SK-N-MC (cell line): ENCODE results near the gene ACTL7B.

ENCODE experiments used
- DNase-seq: peaks from one replicate; pipeline ENCODE4 v3.0.0-alpha.2; 2011; ENCODE audit warnings: low read depth, low spot score
- H3K27ac ChIP-seq: fragments of 200-600 bp; sonication (generic); 2 replicates; pipeline ENCODE4 v1.5.1; 2016; ENCODE audit warnings: mixed run types
- H3K36me3 ChIP-seq: fragments of 200-600 bp; sonication (generic); 2 replicates; pipeline ENCODE4 v1.6.1; 2017; ENCODE audit warnings: antibody characterized with exemption, low read length, mixed read lengths; ENCODE audit not compliant: insufficient read depth
- H3K4me3 ChIP-seq: fragments of 200-600 bp; sonication (generic); 2 replicates; pipeline ENCODE4 v1.5.1; 2016
- H3K9ac ChIP-seq: fragments of 200-600 bp; sonication (generic); 2 replicates; pipeline ENCODE4 v1.8.0; 2017; ENCODE audit warnings: mixed run types, mixed read lengths; ENCODE audit not compliant: insufficient read length
- H3K9me3 ChIP-seq: fragments of 200-600 bp; sonication (generic); 2 replicates; pipeline ENCODE4 v1.6.1; 2017; ENCODE audit warnings: low read depth, mild to moderate bottlenecking, antibody characterized with exemption, low read length, moderate library complexity, mixed read lengths
- EZH2 ChIP-seq: fragments of 200-600 bp; sonication (generic); IDR thresholded peaks from one replicate; pipeline ENCODE4 v1.6.1; 2017; ENCODE audit warnings: antibody characterized with exemption
- FOXP2 ChIP-seq: optimal IDR thresholded peaks from 2 replicates; pipeline ENCODE3; 2011; ENCODE audit warnings: mild to moderate bottlenecking, moderate library complexity; ENCODE audit not compliant: insufficient read depth; ENCODE audit errors: extremely low read length, control extremely low read depth
- POLR2AphosphoS5 ChIP-seq: IDR thresholded peaks from 2 replicates; pipeline ENCODE4 v1.6.1; 2012; ENCODE audit warnings: mild to moderate bottlenecking, low read depth, low read length, borderline replicate concordance

Gene ACTL7B

GRCh38 chr9:108834959-108835665 is 20.7 kb downstream of the ACTL7B start:
- Histone ChIP-seq H3K4me3 (no peak overlapping the region), H3K9ac (no peak overlapping the region), H3K9me3 (no peaks in the 10 kb centered on the region), H3K36me3 (no peaks in the 10 kb centered on the region), H3K27ac (no peak overlapping the region)
- DNase-seq, result no peak
- TF ChIP-seq POLR2AphosphoS5 (no peak), EZH2 (no peak)

DNA sequence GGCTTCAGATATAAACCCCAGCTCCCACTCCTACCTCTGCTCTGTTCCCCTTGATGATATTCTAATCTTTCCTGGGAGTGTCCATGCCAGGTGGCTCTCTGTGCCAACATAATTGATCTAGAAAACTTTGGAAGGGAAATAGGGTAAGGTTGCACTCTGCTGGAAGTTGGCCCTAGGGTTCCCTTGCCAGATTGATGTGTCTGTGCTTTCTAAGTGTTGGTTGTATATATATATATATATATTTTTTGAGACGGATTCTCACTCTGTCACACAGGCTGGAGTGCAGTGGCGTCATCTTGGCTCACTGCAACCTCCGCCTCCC is 23.6 kb downstream of the ACTL7B start:
- H3K36me3 ChIP-seq, result no peaks in the 10 kb centered on the region
- H3K27ac ChIP-seq, result no peak overlapping the region
- no peaks in the 10 kb centered on the region for H3K9me3 ChIP-seq
- no peak overlapping the region for H3K4me3 ChIP-seq
- TF ChIP-seq POLR2AphosphoS5 (no peak), FOXP2 (no peak), EZH2 (no peak)
- H3K9ac ChIP-seq, result no peak overlapping the region
- no peak for DNase-seq

DNA sequence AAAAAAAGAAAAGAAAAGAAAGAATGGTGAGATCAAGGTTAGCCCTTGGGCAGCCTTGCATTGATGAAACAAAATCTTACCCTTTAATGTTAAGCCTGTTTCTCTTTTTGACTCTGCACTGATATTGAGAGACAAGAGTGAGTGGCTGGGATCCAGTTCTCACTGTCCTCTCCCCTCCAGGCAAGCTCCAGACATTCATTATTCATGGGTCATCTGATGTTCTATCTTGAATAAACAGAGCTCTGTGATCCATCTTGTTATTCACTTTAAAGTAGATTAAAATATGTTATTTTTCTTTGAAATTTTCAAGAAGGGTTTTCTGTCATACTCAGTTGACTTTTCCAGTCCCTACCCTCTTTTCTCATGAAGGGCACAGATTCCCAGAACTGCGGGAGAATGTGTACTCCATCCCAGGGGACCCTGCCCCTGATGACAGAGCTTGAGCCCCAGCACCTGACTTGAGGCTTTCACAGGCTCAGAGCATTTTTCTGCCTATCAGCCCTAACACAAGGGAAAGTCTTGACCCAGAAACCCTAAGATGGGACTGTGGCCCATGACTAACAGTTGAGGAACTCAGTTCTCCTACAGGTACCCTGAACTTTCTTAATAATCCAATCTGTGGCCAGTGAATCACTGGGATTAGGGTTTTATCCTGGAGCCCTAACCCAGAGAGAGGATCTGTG is 24.1 kb downstream of the ACTL7B start:
- H3K36me3 ChIP-seq, result no peaks in the 10 kb centered on the region
- H3K4me3 ChIP-seq, result no peak overlapping the region
- no peaks in the 10 kb centered on the region for H3K9me3 ChIP-seq
- TF ChIP-seq POLR2AphosphoS5 (no peak), EZH2 (no peak)
- no peak overlapping the region for H3K27ac ChIP-seq
- H3K9ac ChIP-seq, result no peak overlapping the region
- DNase-seq, result no peak

GRCh38 chr9:108830272-108830671 is 25.5 kb downstream of the ACTL7B start:
- no peak overlapping the region for H3K4me3 ChIP-seq
- no peak overlapping the region for H3K9ac ChIP-seq
- no peak for DNase-seq
- no peaks in the 10 kb centered on the region for H3K9me3 ChIP-seq
- no peak for TF ChIP-seq POLR2AphosphoS5
- H3K27ac ChIP-seq, result no peak overlapping the region
- H3K36me3 ChIP-seq, result no peaks in the 10 kb centered on the region

- Histone ChIP-seq H3K9me3 (no peaks in the 10 kb centered on the region), H3K9ac (no peak overlapping the region), H3K36me3 (no peaks in the 10 kb centered on the region), H3K27ac (no peak overlapping the region), H3K4me3 (no peak overlapping the region)
- no peak for DNase-seq
- TF ChIP-seq EZH2, result no peak
- no peak for TF ChIP-seq POLR2AphosphoS5
- no peak for TF ChIP-seq FOXP2
Observed at GRCh38 chr9:108823829-108824228, 32.0 kb downstream of the ACTL7B start.

GRCh38 chr9:108816037-108816436 is 39.7 kb downstream of the ACTL7B start:
- no peak overlapping the region for H3K27ac ChIP-seq
- no peak for DNase-seq
- H3K36me3 ChIP-seq, result no peaks in the 10 kb centered on the region
- H3K4me3 ChIP-seq, result no peak overlapping the region
- TF ChIP-seq FOXP2 (no peak), POLR2AphosphoS5 (no peak), EZH2 (no peak)
- H3K9ac ChIP-seq, result no peak overlapping the region
- H3K9me3 ChIP-seq, result no peaks in the 10 kb centered on the region

GRCh38 chr9:108815156-108815555 is 40.6 kb downstream of the ACTL7B start:
- Histone ChIP-seq H3K4me3 (no peak overlapping the region), H3K27ac (no peak overlapping the region), H3K9ac (no peak overlapping the region), H3K9me3 (no peaks in the 10 kb centered on the region), H3K36me3 (no peaks in the 10 kb centered on the region)
- TF ChIP-seq EZH2, result no peak
- no peak for TF ChIP-seq POLR2AphosphoS5
- no peak for TF ChIP-seq FOXP2
- no peak for DNase-seq

DNA sequence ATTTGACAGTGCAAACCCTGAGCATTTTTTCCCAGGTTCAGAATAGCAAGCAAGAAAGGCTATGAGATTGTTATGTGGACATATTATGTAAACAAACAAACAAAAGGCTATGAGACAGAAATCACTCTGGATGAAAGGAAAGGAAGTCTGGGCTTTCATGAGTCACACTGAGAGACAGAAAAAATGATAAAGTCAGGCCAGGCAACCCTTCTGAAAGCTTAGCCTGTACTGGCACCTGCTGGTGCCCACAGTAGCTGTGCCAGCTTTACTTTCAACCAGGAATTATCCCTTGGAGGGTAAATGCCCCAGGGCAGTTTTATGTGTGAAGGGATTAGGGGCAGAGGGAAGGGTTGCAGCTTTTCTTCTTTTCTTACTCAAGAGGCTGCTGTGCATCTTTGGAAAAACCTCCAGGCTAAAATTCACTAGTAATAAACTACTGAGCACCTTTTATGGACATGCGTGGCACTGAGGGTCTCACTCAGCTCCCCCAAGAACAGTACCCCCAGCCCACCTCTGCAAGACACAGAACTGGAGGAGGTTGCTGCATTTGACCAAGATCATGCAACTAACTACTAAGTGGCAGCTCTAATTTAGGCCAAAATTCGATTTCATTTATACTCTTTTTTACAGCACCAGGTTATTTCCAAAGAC is 41.7 kb downstream of the ACTL7B start:
- Histone ChIP-seq H3K9ac (no peak overlapping the region), H3K27ac (no peak overlapping the region), H3K4me3 (no peak overlapping the region), H3K36me3 (no peaks in the 10 kb centered on the region), H3K9me3 (no peaks in the 10 kb centered on the region)
- DNase-seq, result no peak
- TF ChIP-seq POLR2AphosphoS5 (no peak), EZH2 (no peak), FOXP2 (no peak)

DNA sequence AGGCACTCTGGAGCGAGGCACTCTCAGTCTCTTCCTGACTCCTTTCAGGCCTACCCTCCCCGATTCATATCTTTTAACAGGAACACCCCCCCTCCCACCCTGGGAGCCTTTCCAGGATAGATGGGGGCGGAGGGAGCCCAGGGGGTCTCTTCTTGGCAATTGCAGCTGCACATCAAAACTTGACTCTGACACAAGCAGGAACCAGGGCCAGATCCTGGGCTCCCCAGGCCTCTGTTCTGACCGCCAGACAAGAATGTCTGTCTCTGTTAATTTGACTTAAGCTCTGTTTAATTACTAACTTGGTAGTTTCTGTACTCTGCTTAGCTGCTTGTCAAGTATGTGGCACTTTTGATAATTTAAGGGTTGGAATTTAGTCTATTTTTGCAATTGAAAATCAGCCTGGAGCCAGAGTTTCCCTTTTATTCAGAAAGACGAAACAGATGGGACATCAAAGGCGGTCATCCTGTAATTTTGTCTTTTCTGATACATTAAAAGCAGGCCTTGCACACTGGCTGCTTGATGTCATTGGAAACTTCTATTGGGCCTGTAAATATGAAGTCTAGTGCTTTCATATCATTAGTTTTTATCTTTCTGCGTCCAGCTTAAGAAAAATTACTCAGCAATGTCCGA is 43.3 kb downstream of the ACTL7B start:
- no peak overlapping the region for H3K27ac ChIP-seq
- H3K4me3 ChIP-seq, result no peak overlapping the region
- no peak for DNase-seq
- no peak for TF ChIP-seq FOXP2
- TF ChIP-seq POLR2AphosphoS5, result no peak
- TF ChIP-seq EZH2, result no peak
- no peak overlapping the region for H3K9ac ChIP-seq
- no peaks in the 10 kb centered on the region for H3K9me3 ChIP-seq
- no peaks in the 10 kb centered on the region for H3K36me3 ChIP-seq
